ENCODE measurements around the gene KY. TPM values are rescaled to one million over a fixed set of nuclear protein-coding genes. Genes with fewer than 3 reads are reported as not detected.

Gene KY
- total RNA-seq, 4 donors from 2014 or later, result 0.88 TPM; not detected in 3

DNA sequence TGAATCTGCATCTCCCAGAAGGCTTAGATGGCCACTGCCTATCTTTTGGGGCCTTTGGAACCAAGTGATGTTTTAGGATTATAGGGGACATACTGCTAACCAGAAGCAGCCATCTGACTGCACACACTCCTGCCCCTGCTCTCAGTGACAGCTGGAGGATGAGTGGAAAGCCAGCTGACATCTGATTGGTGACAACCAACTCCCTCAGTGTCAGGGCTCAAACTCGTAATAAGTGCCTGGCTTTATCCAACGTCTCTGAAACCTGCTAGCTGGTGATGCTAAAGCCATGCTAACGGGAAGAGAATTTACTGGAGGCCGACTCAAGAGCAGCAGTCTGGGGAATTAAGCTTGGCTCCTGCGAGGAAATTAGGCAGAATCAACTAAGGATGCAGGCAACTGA lies 35.1 kb downstream of the KY start:
- no peak overlapping the region for H3K4me3 ChIP-seq
- no peaks in the 10 kb centered on the region for H3K27me3 ChIP-seq
- H3K27ac ChIP-seq, result no peak overlapping the region
- H3K9me3 ChIP-seq, result no peaks in the 10 kb centered on the region
- H3K36me3 ChIP-seq, result no peaks in the 10 kb centered on the region
- no peak for DNase-seq
- no peaks in the 10 kb centered on the region for H3K4me1 ChIP-seq
- TF ChIP-seq POLR2A (IDR thresholded peaks at IDR 0.05), result no peak
- TF ChIP-seq, protein P1, sequence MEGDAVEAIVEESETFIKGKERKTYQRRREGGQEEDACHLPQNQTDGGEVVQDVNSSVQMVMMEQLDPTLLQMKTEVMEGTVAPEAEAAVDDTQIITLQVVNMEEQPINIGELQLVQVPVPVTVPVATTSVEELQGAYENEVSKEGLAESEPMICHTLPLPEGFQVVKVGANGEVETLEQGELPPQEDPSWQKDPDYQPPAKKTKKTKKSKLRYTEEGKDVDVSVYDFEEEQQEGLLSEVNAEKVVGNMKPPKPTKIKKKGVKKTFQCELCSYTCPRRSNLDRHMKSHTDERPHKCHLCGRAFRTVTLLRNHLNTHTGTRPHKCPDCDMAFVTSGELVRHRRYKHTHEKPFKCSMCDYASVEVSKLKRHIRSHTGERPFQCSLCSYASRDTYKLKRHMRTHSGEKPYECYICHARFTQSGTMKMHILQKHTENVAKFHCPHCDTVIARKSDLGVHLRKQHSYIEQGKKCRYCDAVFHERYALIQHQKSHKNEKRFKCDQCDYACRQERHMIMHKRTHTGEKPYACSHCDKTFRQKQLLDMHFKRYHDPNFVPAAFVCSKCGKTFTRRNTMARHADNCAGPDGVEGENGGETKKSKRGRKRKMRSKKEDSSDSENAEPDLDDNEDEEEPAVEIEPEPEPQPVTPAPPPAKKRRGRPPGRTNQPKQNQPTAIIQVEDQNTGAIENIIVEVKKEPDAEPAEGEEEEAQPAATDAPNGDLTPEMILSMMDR (IDR thresholded peaks at IDR 0.05), result no peak

DNA sequence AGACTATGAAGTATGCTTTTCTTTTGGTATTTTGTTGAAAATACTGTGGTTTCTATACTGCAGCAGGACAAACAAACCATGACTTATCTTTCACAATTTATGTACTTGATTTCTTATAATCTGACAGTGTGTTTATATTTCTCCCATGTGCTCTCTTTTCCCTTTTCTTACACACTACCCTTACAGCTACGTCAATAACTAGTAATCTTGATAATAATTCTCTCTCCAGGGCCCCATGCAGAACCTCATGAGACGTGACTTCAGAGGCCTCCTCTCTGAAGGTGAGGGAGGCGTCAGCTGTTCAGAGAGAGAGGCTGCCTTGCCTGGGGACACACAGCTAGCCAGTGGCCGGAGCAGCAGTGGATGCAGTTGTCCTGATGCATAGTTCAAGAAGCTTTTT lies 35.9 kb downstream of the KY start:
- Histone ChIP-seq H3K9me3 (no peaks in the 10 kb centered on the region), H3K36me3 (no peaks in the 10 kb centered on the region), H3K27me3 (no peaks in the 10 kb centered on the region), H3K27ac (no peak overlapping the region), H3K4me1 (no peaks in the 10 kb centered on the region), H3K4me3 (no peak overlapping the region)
- no peak for DNase-seq
- TF ChIP-seq, protein P1 (IDR thresholded peaks at IDR 0.05), result no peak
- no peak for TF ChIP-seq POLR2A (IDR thresholded peaks at IDR 0.05)

DNA sequence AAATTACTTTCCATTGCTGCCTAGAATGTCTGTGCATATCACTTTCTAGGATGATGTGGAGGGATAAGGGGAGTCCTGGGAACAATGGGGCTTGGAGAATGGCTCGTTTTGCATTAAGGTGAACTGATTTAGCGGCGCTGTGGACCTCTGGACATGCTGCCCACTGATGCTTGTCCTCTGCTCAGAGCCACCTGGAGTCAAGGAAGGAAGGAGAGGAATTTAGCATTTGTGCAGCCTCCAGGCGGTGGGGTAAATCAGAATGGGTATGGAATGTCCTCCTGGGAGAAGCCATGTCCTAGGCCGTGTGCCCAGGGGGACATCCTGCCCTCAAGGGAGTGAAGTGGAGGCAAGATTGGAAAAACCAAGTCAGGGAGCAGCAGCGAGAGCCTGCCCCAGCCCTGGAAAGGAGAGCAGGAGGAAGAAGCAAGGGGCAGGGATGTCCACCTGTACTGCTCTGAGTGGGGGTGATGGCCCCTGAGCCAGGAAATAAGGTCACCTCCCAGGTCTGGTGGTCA lies 37.8 kb downstream of the KY start:
- H3K27ac ChIP-seq, result no peak overlapping the region
- no peak for DNase-seq
- H3K4me3 ChIP-seq, result no peak overlapping the region
- no peaks in the 10 kb centered on the region for H3K36me3 ChIP-seq
- TF ChIP-seq POLR2A (IDR thresholded peaks at IDR 0.05), result no peak
- H3K9me3 ChIP-seq, result no peaks in the 10 kb centered on the region
- H3K4me1 ChIP-seq, result no peaks in the 10 kb centered on the region
- no peaks in the 10 kb centered on the region for H3K27me3 ChIP-seq

DNA sequence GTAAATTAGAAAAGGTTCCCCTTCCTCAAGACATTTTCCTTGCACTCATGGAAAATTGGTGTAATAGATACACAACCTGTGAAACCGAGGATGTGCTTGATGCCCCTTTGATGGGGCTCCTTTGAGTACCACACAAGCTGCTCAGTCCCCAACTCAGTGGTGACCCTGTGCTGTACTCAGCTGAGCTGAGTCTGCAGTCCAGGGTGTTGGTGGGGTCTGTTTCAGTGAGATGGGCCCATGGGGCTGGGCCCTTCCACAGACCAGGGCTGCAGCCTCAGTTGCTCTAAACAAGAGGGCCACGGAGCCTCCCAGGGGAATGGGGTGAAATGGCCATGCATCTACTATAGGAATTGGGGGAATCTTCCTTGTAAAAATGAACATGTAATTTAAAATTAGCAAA lies 39.3 kb downstream of the KY start:
- Histone ChIP-seq H3K27ac (no peak overlapping the region), H3K36me3 (no peaks in the 10 kb centered on the region), H3K9me3 (no peaks in the 10 kb centered on the region), H3K4me3 (no peak overlapping the region), H3K4me1 (no peaks in the 10 kb centered on the region), H3K27me3 (no peaks in the 10 kb centered on the region)
- no peak for TF ChIP-seq POLR2A (IDR thresholded peaks at IDR 0.05)
- TF ChIP-seq, protein P1 (IDR thresholded peaks at IDR 0.05), result no peak
- DNase-seq, result no peak

DNA sequence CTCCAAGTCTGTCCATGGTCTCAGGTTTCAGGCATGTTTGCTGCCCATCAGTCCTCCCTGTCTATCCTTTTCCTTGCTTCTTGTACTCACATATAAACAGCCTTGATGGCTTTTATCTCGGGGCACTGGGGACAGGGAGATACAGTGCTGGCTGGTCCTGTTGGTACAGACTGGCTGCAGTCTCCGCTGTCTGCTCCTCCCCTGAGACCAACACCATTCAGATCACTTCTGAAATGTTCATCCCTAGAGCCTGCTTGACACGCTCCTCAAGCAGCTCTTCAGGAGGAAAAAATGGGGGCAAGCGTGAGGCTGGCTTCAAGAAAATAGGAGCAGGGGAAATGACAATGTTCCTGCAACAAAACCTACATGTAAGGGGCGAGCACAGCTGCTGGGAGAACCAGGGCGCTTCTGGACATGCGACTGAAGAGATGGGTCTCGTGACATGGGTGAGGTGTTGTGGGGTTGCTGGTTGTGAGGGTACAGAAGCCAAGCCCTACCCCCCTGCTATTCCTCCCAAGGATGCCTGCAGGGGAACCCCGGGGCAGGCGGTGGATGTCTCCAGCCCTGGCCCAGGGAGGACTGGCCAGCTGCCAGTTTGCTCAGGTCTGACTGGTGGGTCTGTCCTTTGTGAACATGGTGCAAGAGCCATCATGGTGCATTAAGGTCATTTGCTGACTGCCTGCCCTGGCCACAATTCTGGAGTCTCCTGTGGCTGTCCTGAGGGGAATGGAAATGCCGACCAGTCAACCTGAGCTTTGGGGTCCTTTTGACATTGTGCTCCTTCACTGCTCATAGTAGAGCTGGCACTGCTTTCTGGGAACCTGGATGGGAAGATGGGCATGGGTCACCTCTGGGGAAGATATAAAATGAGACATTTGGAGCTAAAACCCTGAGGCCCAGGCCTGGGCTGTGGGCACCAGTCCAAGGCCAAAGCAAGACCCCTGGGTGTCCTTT lies 40.1 kb downstream of the KY start:
- no peaks in the 10 kb centered on the region for H3K36me3 ChIP-seq

More for the DNA sequence above, 40.1 kb downstream of the KY start:
- Histone ChIP-seq H3K27ac (no peak overlapping the region), H3K4me3 (no peak overlapping the region), H3K27me3 (no peaks in the 10 kb centered on the region), H3K4me1 (no peaks in the 10 kb centered on the region), H3K9me3 (no peaks in the 10 kb centered on the region)
- DNase-seq, result no peak
- TF ChIP-seq, protein P1 (IDR thresholded peaks at IDR 0.05), result no peak
- no peak for TF ChIP-seq POLR2A (IDR thresholded peaks at IDR 0.05)
